K562 (cell line): ENCODE measurements around the gene ZZZ3. TPM values are rescaled to one million over a fixed set of nuclear protein-coding genes. Genes with fewer than 3 reads are reported as not detected.
A peak's percentile ranks its signal among the peaks of the same experiment; 100 is the strongest.

ENCODE experiments used
- ADNP ChIP-seq: fragments of 200-800 bp; sonication (Bioruptor generic); IDR thresholded peaks from 2 replicates; pipeline ENCODE4 v1.6.1; 2016; ENCODE audit warnings: missing genetic modification characterization, missing compliant biosample characterization
- ARID3B ChIP-seq: fragments of 250-450 bp; sonication (Bioruptor Pico); IDR thresholded peaks from 2 replicates; pipeline ENCODE4 v1.4.0; 2020; ENCODE audit warnings: borderline replicate concordance
- CEBPB ChIP-seq: fragments of 450-650 bp; IDR thresholded peaks from 2 replicates; pipeline ENCODE4 v1.6.1; 2016; ENCODE audit warnings: missing genetic modification characterization, missing compliant biosample characterization
- CXXC5 ChIP-seq: fragments of 250-450 bp; sonication (Bioruptor Pico); IDR thresholded peaks from 2 replicates; pipeline ENCODE4 v1.8.0; 2022; ENCODE audit warnings: inconsistent platforms, mild to moderate bottlenecking, moderate library complexity
- ELF2 ChIP-seq: fragments of 250-450 bp; sonication (Bioruptor Pico); IDR thresholded peaks from 2 replicates; pipeline ENCODE4 v1.5.0; 2021; ENCODE audit warnings: mild to moderate bottlenecking
- FIP1L1 ChIP-seq: fragments of 200-400 bp; formaldehyde crosslinking; IDR thresholded peaks from 2 replicates; pipeline ENCODE4 v1.6.1; 2018; ENCODE audit warnings: mild to moderate bottlenecking, low read depth, low read length; ENCODE audit not compliant: poor library complexity, severe bottlenecking
- FUS ChIP-seq: fragments of 200-400 bp; formaldehyde crosslinking; optimal IDR thresholded peaks from 2 replicates; pipeline ENCODE3; 2017; ENCODE audit warnings: low read depth, low read length
- POLR2G ChIP-seq: fragments of 200-400 bp; formaldehyde crosslinking; IDR thresholded peaks from 2 replicates; pipeline ENCODE4 v1.6.1; 2017; ENCODE audit warnings: low read depth, mild to moderate bottlenecking, antibody characterized with exemption, low read length, moderate library complexity
- PPARD ChIP-seq: fragments of 250-450 bp; sonication (Bioruptor Pico); IDR thresholded peaks from 2 replicates; pipeline ENCODE4 v1.8.0; 2022; ENCODE audit warnings: inconsistent platforms, mild to moderate bottlenecking, moderate library complexity
- RBM22 ChIP-seq: fragments of 200-400 bp; formaldehyde crosslinking; IDR thresholded peaks from 2 replicates; pipeline ENCODE4 v1.6.1; 2018; ENCODE audit warnings: low read length, low read depth; ENCODE audit not compliant: poor library complexity, severe bottlenecking
- SRSF3 ChIP-seq: fragments of 200-400 bp; formaldehyde crosslinking; IDR thresholded peaks from 2 replicates; pipeline ENCODE4 v1.6.1; 2016; ENCODE audit warnings: mild to moderate bottlenecking, low read length, moderate library complexity; ENCODE audit not compliant: insufficient read depth
- TAF1 ChIP-seq: IDR thresholded peaks from 2 replicates; pipeline ENCODE4 v1.6.1; 2011; ENCODE audit warnings: mild to moderate bottlenecking, low read length, moderate library complexity; ENCODE audit not compliant: insufficient read depth, control insufficient read depth, severe bottlenecking; ENCODE audit errors: extremely low read depth
- TBP ChIP-seq: optimal IDR thresholded peaks from 2 replicates; pipeline ENCODE3; 2011; ENCODE audit warnings: low read depth, low read length, improper control_type of control experiment
- ZNF133 ChIP-seq: fragments of 250-450 bp; sonication (Bioruptor Pico); IDR thresholded peaks from 2 replicates; pipeline ENCODE4 v1.4.0; 2020; ENCODE audit warnings: mild to moderate bottlenecking
- ZNF224 ChIP-seq: sonication (generic); formaldehyde crosslinking; IDR thresholded peaks from 2 replicates; pipeline ENCODE4 v1.8.0; 2022; ENCODE audit warnings: mild to moderate bottlenecking, missing genetic modification reagents
- ZNF589 ChIP-seq: fragments of 200-800 bp; sonication (Bioruptor generic); IDR thresholded peaks from 2 replicates; pipeline ENCODE4 v1.6.1; 2016; ENCODE audit warnings: low read depth, missing genetic modification characterization, missing compliant biosample characterization
- ZNF699 ChIP-seq: fragments of 250-450 bp; sonication (Bioruptor Pico); IDR thresholded peaks from 2 replicates; pipeline ENCODE4 v1.8.0; 2021; ENCODE audit warnings: mild to moderate bottlenecking, moderate library complexity; ENCODE audit not compliant: insufficient replicate concordance
- polyA plus RNA-seq, 8 experiments: library from polyadenylated mRNA; depleted of rRNA in 4 of 8; stranded (reverse) in 5 of 8; unstranded in 3 of 8; fragments of >200 nt; fragmentation: Nextera tagmentation in 2 of 8; fragmentation: Illumina TruSeq in 1 of 8; extraction: Ambion mirVana in 2 of 8; extraction: Trizol in 1 of 8; gene quantifications; 2 replicates each; pipeline versions ENCODE4 v1.2.1 to v1.2.3, GENCODE V29; 2011 to 2014; ENCODE audit warnings: inconsistent platforms in 1 of 8, missing spikeins in 1 of 8
- total RNA-seq, 7 experiments: library from RNA; depleted of rRNA in 6 of 7; stranded (reverse); fragments of >200 nt in 6 of 7; fragmentation: Illumina TruSeq in 2 of 7; extraction: Trizol in 2 of 7; gene quantifications; 2 replicates each; pipeline versions ENCODE4 v1.2.1 to v1.2.3, GENCODE V29; 2011 to 2021; ENCODE audit warnings: low replicate concordance in 1 of 7
- TF ChIP-seq, protein P1 (sequence below): sonication (generic); formaldehyde crosslinking; IDR thresholded peaks from 2 replicates; pipeline ENCODE4 v1.8.0; 2023; ENCODE audit warnings: mild to moderate bottlenecking, missing genetic modification reagents
- TF ChIP-seq, protein P2 (sequence below), 3 experiments: fragments of 200-800 bp in 1 of 3; fragments of 250-450 bp in 1 of 3; fragments of 450-650 bp in 1 of 3; sonication (Bioruptor Pico) in 1 of 3; sonication (Bioruptor generic) in 1 of 3; formaldehyde crosslinking in 1 of 3; IDR thresholded peaks; 2 replicates each; pipeline versions ENCODE4 v1.6.1 to v1.8.0; 2016 to 2022; ENCODE audit warnings: mild to moderate bottlenecking in 2 of 3, missing genetic modification characterization in 2 of 3, missing compliant biosample characterization in 1 of 3, moderate library complexity in 1 of 3

Gene ZZZ3
- total and polyA plus RNA-seq, 9 of the 15 experiments (the other 6 are each of a cell fraction or from before 2014, with no cell fraction given), result 13.9 to 64.0 (median 36.7) TPM

DNA sequence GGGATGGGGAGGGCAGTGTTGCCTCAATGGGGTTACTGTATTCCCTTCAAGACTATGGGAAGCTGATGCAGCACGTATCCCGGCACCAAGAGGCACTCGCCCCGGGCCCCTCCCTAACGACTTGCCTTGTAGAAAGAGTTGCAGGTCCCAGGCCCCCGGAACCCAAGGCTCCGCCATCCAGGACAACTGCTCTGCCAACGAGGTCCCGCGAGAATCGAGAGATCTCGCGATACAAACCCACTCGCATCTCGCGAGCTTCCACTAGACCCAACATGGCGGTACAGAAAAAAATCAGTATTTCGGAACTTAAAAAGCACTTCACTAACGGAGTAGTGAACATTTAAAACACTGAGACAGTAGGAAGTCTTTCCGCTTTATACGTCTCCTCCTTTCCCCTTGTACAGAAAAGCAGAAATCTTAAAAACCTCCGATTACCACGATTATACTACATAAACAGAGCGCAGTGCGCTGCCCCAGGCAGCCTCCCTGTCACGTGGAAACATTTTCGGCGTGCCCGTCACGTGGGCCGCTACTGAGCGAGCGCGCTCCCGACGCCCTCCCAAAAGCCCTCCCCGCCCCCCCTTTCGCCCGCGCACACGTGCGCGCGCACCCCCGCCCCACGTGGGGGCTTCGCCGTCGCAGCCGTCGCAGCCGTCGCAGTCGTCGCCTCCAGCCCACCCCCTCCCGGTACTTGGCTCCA, at the start of gene ZZZ3 (continued):
- TF ChIP-seq ARID3B (CRISPR knock-in tag), result no peak
- no peak for TF ChIP-seq ADNP (tag)
- TF ChIP-seq ZNF699 (CRISPR knock-in tag), result no peak
- peak; percentile 60 for TF ChIP-seq CXXC5 (CRISPR knock-in tag)
- TF ChIP-seq FUS, result no peak
- TF ChIP-seq TAF1, result peak; percentile 86
- TF ChIP-seq SRSF3, result no peak
- TF ChIP-seq CEBPB (tag), result no peak
- TF ChIP-seq ZNF224 (CRISPR knock-in tag), result 0 out of 2 replicates have a peak, but pooled peaks have one; percentile 19
- TF ChIP-seq TBP, result peak; percentile 88
- TF ChIP-seq, protein P1, sequence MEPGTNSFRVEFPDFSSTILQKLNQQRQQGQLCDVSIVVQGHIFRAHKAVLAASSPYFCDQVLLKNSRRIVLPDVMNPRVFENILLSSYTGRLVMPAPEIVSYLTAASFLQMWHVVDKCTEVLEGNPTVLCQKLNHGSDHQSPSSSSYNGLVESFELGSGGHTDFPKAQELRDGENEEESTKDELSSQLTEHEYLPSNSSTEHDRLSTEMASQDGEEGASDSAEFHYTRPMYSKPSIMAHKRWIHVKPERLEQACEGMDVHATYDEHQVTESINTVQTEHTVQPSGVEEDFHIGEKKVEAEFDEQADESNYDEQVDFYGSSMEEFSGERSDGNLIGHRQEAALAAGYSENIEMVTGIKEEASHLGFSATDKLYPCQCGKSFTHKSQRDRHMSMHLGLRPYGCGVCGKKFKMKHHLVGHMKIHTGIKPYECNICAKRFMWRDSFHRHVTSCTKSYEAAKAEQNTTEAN, result no peak
- TF ChIP-seq RBM22, result no peak
- TF ChIP-seq POLR2G, result peak; percentile 81
- TF ChIP-seq ELF2 (CRISPR knock-in tag), result no peak
- no peak for TF ChIP-seq ZNF133
- no peak for TF ChIP-seq FIP1L1
- TF ChIP-seq, protein P2, sequence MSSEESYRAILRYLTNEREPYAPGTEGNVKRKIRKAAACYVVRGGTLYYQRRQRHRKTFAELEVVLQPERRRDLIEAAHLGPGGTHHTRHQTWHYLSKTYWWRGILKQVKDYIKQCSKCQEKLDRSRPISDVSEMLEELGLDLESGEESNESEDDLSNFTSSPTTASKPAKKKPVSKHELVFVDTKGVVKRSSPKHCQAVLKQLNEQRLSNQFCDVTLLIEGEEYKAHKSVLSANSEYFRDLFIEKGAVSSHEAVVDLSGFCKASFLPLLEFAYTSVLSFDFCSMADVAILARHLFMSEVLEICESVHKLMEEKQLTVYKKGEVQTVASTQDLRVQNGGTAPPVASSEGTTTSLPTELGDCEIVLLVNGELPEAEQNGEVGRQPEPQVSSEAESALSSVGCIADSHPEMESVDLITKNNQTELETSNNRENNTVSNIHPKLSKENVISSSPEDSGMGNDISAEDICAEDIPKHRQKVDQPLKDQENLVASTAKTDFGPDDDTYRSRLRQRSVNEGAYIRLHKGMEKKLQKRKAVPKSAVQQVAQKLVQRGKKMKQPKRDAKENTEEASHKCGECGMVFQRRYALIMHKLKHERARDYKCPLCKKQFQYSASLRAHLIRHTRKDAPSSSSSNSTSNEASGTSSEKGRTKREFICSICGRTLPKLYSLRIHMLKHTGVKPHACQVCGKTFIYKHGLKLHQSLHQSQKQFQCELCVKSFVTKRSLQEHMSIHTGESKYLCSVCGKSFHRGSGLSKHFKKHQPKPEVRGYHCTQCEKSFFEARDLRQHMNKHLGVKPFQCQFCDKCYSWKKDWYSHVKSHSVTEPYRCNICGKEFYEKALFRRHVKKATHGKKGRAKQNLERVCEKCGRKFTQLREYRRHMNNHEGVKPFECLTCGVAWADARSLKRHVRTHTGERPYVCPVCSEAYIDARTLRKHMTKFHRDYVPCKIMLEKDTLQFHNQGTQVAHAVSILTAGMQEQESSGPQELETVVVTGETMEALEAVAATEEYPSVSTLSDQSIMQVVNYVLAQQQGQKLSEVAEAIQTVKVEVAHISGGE (CRISPR knock-in tag; IDR thresholded peaks at IDR 0.05), result no peak
- 0 out of 2 replicates have a peak, but pooled peaks have one; percentile 53 for TF ChIP-seq ZNF589 (CRISPR knock-in tag)
- TF ChIP-seq PPARD (CRISPR knock-in tag), result no peak
- TF ChIP-seq, all 486 proteins: peak for 110
